Neural progenitor cell (in vitro differentiated cells): ENCODE measurements around the gene NPR3.

ENCODE experiments used
- EZH2 ChIP-seq: fragments of 200-600 bp; sonication (generic); IDR thresholded peaks from 2 replicates; pipeline ENCODE4 v1.6.1; 2017; ENCODE audit warnings: antibody characterized with exemption, mild to moderate bottlenecking, moderate library complexity
- TF ChIP-seq, protein P1 (sequence below): fragments of 200-600 bp; sonication (generic); IDR thresholded peaks from 2 replicates; pipeline ENCODE4 v1.5.1; 2017; ENCODE audit warnings: antibody characterized with exemption, mild to moderate bottlenecking

DNA sequence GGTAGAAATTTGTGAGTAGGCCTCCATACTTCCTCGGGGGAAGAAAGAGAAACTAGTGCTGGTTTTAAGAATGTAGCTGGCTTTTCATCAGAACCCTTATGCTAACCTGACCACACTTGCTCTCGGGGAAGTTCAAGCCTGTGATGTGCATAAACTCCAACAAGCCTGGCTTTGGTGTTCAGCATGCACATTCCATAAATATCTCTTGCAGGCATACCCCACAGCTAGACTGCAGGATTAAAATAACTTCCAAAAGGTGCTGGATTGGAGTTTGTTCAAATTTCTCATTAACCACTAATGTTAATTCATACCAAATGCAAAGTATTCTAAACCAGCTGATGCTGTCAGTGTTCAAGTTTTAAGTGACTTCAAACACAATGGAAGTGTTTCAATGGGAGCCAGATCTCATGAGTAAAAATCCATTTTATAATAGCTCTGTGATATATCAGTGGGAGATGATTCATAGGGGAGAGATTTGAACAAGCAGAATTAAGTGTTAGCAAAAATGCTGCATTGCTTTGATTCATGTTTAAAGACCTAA lies 79.4 kb downstream of the NPR3 start:
- TF ChIP-seq, protein P1, sequence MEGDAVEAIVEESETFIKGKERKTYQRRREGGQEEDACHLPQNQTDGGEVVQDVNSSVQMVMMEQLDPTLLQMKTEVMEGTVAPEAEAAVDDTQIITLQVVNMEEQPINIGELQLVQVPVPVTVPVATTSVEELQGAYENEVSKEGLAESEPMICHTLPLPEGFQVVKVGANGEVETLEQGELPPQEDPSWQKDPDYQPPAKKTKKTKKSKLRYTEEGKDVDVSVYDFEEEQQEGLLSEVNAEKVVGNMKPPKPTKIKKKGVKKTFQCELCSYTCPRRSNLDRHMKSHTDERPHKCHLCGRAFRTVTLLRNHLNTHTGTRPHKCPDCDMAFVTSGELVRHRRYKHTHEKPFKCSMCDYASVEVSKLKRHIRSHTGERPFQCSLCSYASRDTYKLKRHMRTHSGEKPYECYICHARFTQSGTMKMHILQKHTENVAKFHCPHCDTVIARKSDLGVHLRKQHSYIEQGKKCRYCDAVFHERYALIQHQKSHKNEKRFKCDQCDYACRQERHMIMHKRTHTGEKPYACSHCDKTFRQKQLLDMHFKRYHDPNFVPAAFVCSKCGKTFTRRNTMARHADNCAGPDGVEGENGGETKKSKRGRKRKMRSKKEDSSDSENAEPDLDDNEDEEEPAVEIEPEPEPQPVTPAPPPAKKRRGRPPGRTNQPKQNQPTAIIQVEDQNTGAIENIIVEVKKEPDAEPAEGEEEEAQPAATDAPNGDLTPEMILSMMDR: no peak
- TF ChIP-seq EZH2: no peak
